SU-DHL-6 (cell line): Measurements from ENCODE around the gene CNPPD1.

ENCODE experiments used
- H2AFZ ChIP-seq: fragments of 200-600 bp; sonication (generic); 2 replicates; pipeline ENCODE4 v1.6.1; 2014; ENCODE audit warnings: low read depth, mild to moderate bottlenecking, moderate library complexity, mixed read lengths, antibody characterized with exemption, low read length; ENCODE audit not compliant: severe bottlenecking
- H3F3A ChIP-seq: fragments of 200-600 bp; shearing (Covaris generic); 2 replicates; pipeline ENCODE4 v1.6.0; 2016; ENCODE audit warnings: antibody characterized with exemption, mild to moderate bottlenecking; ENCODE audit not compliant: insufficient read depth
- H3K27ac ChIP-seq: fragments of 200-600 bp; sonication (generic); 2 replicates; pipeline ENCODE4 v1.5.1; 2016; ENCODE audit warnings: low read depth, mild to moderate bottlenecking, low read length, moderate library complexity, mixed read lengths
- H3K27me3 ChIP-seq: fragments of 200-600 bp; sonication (generic), shearing (Covaris generic); 2 replicates; pipeline ENCODE4 v1.6.0; 2014; ENCODE audit warnings: mild to moderate bottlenecking, low read length
- H3K36me3 ChIP-seq: fragments of 200-600 bp; sonication (generic); 2 replicates; pipeline ENCODE4 v1.6.1; 2014; ENCODE audit warnings: mild to moderate bottlenecking, low read length, mixed read lengths
- H3K4me2 ChIP-seq: fragments of 300-600, 200-600 bp; shearing (Covaris generic), sonication (generic); 2 replicates; pipeline ENCODE4 v1.6.0; 2014; ENCODE audit warnings: low read length, low read depth, mild to moderate bottlenecking; ENCODE audit not compliant: poor library complexity, severe bottlenecking
- H3K4me3 ChIP-seq: fragments of 200-600 bp; sonication (generic); 2 replicates; pipeline ENCODE4 v1.5.1; 2014; ENCODE audit warnings: antibody characterized with exemption, low read length, mild to moderate bottlenecking, mixed read lengths; ENCODE audit not compliant: insufficient read depth, poor library complexity, severe bottlenecking
- H3K79me2 ChIP-seq: fragments of 200-600 bp; sonication (generic); 2 replicates; pipeline ENCODE4 v1.6.1; 2014; ENCODE audit warnings: mild to moderate bottlenecking, low read length, moderate library complexity; ENCODE audit not compliant: insufficient read depth
- H3K9ac ChIP-seq: fragments of 200-600 bp; sonication (generic); 2 replicates; pipeline ENCODE4 v1.7.0; 2014; ENCODE audit warnings: mild to moderate bottlenecking, low read length
- H3K9me2 ChIP-seq: fragments of 200-600 bp; sonication (generic); replicated peaks from 2 replicates; pipeline ENCODE4 v1.6.1; 2014; ENCODE audit warnings: low read length; ENCODE audit not compliant: insufficient read depth
- H3K9me3 ChIP-seq: fragments of 200-600 bp; sonication (generic); 2 replicates; pipeline ENCODE4 v1.6.1; 2014; ENCODE audit warnings: low read length, mixed read lengths; ENCODE audit not compliant: insufficient read depth
- H4K20me1 ChIP-seq: fragments of 200-600 bp; sonication (generic); 2 replicates; pipeline ENCODE4 v1.6.1; 2014; ENCODE audit warnings: low read depth, mild to moderate bottlenecking, antibody characterized with exemption, low read length, moderate library complexity, mixed read lengths
- EZH2phosphoT487 ChIP-seq: fragments of 200-600 bp; sonication (generic), shearing (Covaris generic); conservative IDR thresholded peaks from 2 replicates; pipeline ENCODE4 v1.6.1; 2018; ENCODE audit warnings: mild to moderate bottlenecking, antibody characterized with exemption, low read length, moderate library complexity, mixed read lengths
- TF ChIP-seq, protein P1 (sequence below): fragments of 200-600 bp; sonication (generic); IDR thresholded peaks from one replicate; pipeline ENCODE4 v1.5.1; 2017; ENCODE audit warnings: antibody characterized with exemption, mild to moderate bottlenecking, low read length, moderate library complexity; ENCODE audit not compliant: insufficient read depth, poor library complexity, severe bottlenecking

CNPPD1 gene

DNA sequence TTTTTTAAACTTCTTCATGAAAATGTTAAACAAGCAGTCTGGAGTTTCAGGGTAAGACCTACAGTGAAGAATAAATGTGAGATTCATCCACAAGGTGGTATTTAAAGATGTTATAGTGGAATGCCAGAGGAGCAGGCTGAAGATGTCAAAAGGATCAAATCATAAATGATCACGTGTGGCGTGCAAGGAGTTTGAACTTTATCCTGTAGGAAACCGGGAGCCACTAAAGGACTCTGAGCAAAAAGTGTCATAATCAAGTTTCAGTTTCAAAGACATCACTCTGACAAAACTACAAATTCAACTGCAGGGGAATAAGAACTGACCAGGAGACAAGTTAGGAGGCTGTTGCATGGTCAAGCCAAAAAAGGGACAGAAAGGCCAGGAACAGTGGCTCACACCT is 36.0 kb downstream of the CNPPD1 start:
- Histone ChIP-seq H2AFZ (no peak overlapping the region), H3K27me3 (no peaks in the 10 kb centered on the region), H3K27ac (no peak overlapping the region), H3K9ac (no peak overlapping the region), H3K9me2 (no peaks in the 10 kb centered on the region), H3K4me3 (no peak overlapping the region), H3K4me2 (no peak overlapping the region), H4K20me1 (no peaks in the 10 kb centered on the region), H3K36me3 (no peaks in the 10 kb centered on the region), H3K9me3 (no peaks in the 10 kb centered on the region), H3K79me2 (no peaks in the 10 kb centered on the region), H3F3A (no peaks in the 10 kb centered on the region)
- TF ChIP-seq, protein P1, sequence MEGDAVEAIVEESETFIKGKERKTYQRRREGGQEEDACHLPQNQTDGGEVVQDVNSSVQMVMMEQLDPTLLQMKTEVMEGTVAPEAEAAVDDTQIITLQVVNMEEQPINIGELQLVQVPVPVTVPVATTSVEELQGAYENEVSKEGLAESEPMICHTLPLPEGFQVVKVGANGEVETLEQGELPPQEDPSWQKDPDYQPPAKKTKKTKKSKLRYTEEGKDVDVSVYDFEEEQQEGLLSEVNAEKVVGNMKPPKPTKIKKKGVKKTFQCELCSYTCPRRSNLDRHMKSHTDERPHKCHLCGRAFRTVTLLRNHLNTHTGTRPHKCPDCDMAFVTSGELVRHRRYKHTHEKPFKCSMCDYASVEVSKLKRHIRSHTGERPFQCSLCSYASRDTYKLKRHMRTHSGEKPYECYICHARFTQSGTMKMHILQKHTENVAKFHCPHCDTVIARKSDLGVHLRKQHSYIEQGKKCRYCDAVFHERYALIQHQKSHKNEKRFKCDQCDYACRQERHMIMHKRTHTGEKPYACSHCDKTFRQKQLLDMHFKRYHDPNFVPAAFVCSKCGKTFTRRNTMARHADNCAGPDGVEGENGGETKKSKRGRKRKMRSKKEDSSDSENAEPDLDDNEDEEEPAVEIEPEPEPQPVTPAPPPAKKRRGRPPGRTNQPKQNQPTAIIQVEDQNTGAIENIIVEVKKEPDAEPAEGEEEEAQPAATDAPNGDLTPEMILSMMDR, result no peak

- Histone ChIP-seq H3F3A (no peaks in the 10 kb centered on the region), H3K79me2 (no peaks in the 10 kb centered on the region), H3K36me3 (no peaks in the 10 kb centered on the region), H3K4me2 (no peak overlapping the region), H2AFZ (no peak overlapping the region), H4K20me1 (no peaks in the 10 kb centered on the region), H3K27me3 (no peaks in the 10 kb centered on the region), H3K9ac (no peak overlapping the region), H3K9me2 (no peaks in the 10 kb centered on the region), H3K27ac (no peak overlapping the region), H3K4me3 (no peak overlapping the region), H3K9me3 (no peaks in the 10 kb centered on the region)
- no peak for TF ChIP-seq EZH2phosphoT487
- TF ChIP-seq, protein P1, result no peak
Measured at GRCh38 chr2:219133976-219134375, 42.7 kb downstream of the CNPPD1 start.

DNA sequence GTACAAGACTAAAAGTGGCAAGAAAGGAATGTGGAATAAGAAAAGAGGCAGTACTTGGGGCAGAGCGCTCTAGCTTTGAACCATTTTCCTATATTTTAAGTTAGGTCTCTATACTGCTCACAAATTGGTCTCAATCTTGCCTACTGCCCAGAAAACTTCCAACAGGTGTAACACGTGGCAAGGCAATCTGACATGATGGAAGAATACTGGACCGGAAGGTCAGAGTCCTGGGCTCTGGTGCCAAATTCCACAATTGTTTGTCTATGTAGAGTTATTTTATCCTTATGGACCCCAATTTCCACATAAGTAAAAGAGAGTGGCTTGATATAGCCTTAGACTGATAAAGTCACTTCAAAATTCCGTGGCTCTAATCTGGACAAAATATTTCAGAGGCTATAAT is 45.0 kb downstream of the CNPPD1 start:
- H3K79me2 ChIP-seq, result no peaks in the 10 kb centered on the region
- H3K27me3 ChIP-seq, result no peaks in the 10 kb centered on the region
- no peaks in the 10 kb centered on the region for H3K9me3 ChIP-seq
- no peak overlapping the region for H3K9ac ChIP-seq
- no peaks in the 10 kb centered on the region for H4K20me1 ChIP-seq
- H3K4me2 ChIP-seq, result no peak overlapping the region
- TF ChIP-seq, protein P1, result no peak
- TF ChIP-seq EZH2phosphoT487, result no peak
- no peak overlapping the region for H3K27ac ChIP-seq
- no peak overlapping the region for H3K4me3 ChIP-seq
- no peak overlapping the region for H2AFZ ChIP-seq
- no peaks in the 10 kb centered on the region for H3F3A ChIP-seq
- no peaks in the 10 kb centered on the region for H3K9me2 ChIP-seq
- H3K36me3 ChIP-seq, result no peaks in the 10 kb centered on the region

DNA sequence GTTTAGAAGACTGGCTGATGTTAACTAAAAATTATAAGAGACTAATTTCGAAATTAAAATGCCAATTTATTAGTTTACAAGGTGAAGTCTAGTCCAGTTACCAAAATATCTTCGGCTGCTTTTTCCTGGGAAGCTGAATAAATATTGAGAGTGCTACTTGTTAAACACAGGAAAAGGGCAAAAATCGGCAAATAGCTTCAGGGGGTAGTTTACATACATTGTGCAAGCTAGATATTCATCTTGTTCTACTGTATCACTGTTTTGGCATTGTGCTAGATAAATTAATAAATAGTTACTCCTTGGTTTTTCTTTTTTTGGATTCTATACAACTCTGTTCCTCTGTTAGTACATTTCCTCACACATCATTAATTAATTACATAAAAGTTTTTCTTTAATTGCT is 45.4 kb downstream of the CNPPD1 start:
- Histone ChIP-seq H3K36me3 (no peaks in the 10 kb centered on the region), H3F3A (no peaks in the 10 kb centered on the region), H3K27me3 (no peaks in the 10 kb centered on the region), H4K20me1 (no peaks in the 10 kb centered on the region), H2AFZ (no peak overlapping the region), H3K4me3 (no peak overlapping the region), H3K27ac (no peak overlapping the region), H3K9me3 (no peaks in the 10 kb centered on the region), H3K9me2 (no peaks in the 10 kb centered on the region), H3K9ac (no peak overlapping the region), H3K4me2 (no peak overlapping the region), H3K79me2 (no peaks in the 10 kb centered on the region)
- TF ChIP-seq, protein P1, result no peak
- no peak for TF ChIP-seq EZH2phosphoT487
